Dendritic cell treated with granulocyte-macrophage colony-stimulating factor and Interleukin-4, amounts not matched to agents 40 ng/mL and 50 ng/mL, for 4 days (primary cell): Measurements from ENCODE around the gene SLC22A2.
"Not testable (repeated sequence)": the region's sequence is repeated elsewhere in the genome, so short reads cannot be mapped to it uniquely, and the experiment has no call there.

Source experiments
- H3K27ac Mint-ChIP-seq: one replicate; pipeline ENCODE4 v1.8.0; 2022; ENCODE audit warnings: mild to moderate bottlenecking, mixed read lengths
- H3K27me3 Mint-ChIP-seq: one replicate; pipeline ENCODE4 v1.8.0; 2022; ENCODE audit warnings: mild to moderate bottlenecking, mixed read lengths
- H3K36me3 Mint-ChIP-seq: one replicate; pipeline ENCODE4 v1.8.0; 2022; ENCODE audit warnings: low read depth, mixed read lengths
- H3K4me1 Mint-ChIP-seq: one replicate; pipeline ENCODE4 v1.8.0; 2022; ENCODE audit warnings: low read depth, mixed read lengths
- H3K4me3 Mint-ChIP-seq: one replicate; pipeline ENCODE4 v1.8.0; 2022; ENCODE audit warnings: mild to moderate bottlenecking, moderate library complexity, mixed read lengths
- H3K9me3 Mint-ChIP-seq: one replicate; pipeline ENCODE4 v1.8.0; 2022; ENCODE audit warnings: mixed read lengths
- intact Hi-C: fragments of 100-400 bp; cut with micrococcal nuclease; formaldehyde crosslinking; loops from one replicate; pipeline ENCODE4 v1.15.0; 2022

The SLC22A2 gene

GRCh38 chr6:160258346-160259142, at the start of gene SLC22A2:
TSS of gene SLC22A2 (minus strand) at chr6:160258821. CDS start at chr6:160258757, 64 bp downstream.
- Mint-ChIP-seq H3K4me3 (no peak within 1 kb of the TSS), H3K4me1 (no peaks in the 10 kb centered on the region), H3K9me3 (no peaks in the 10 kb centered on the region), H3K36me3 (no peaks in the 10 kb centered on the region), H3K27me3 (peaks cover 4% of the 10 kb centered on the region), H3K27ac (no peak within 1 kb of the TSS)
- intact Hi-C loops: no loop called here

- intact Hi-C loops: no loop called here
- Mint-ChIP-seq H3K27ac (no peak overlapping the region), H3K27me3 (no peaks in the 10 kb centered on the region), H3K4me3 (no peak overlapping the region), H3K4me1 (no peaks in the 10 kb centered on the region), H3K9me3 (peaks cover 21% of the 10 kb centered on the region), H3K36me3 (no peaks in the 10 kb centered on the region)
These were observed 47.5 kb upstream of the SLC22A2 start for GRCh38 chr6:160305926-160306713.

DNA sequence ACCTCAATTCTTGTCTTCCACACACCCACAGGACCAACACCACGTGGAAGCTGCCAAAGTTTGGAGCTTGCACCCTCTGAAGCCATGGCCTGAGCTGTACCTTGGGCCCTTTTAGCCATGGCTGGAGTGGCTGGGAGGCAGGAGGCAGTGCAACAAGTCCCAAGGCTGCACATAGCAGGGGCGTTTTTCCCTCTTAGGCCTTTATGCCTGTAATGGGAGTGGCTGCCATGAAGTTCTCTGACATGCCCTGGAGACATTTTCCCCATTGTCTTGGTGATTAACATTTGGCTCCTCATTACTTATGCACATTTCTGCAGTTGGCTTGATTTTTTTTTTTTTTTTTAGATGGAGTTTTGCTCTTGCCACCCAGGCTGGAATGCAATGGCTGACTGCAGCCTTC, 45.2 kb upstream of the SLC22A2 start:
- no peaks in the 10 kb centered on the region for H3K36me3 Mint-ChIP-seq
- H3K27ac Mint-ChIP-seq: no peak overlapping the region
- H3K27me3 Mint-ChIP-seq: no peaks in the 10 kb centered on the region
- H3K4me1 Mint-ChIP-seq: no peaks in the 10 kb centered on the region
- intact Hi-C loops: no loop called here
- H3K4me3 Mint-ChIP-seq: no peak overlapping the region
- H3K9me3 Mint-ChIP-seq: no peaks in the 10 kb centered on the region

- intact Hi-C loops, H3K27me3 Mint-ChIP-seq, H3K27ac Mint-ChIP-seq, H3K36me3 Mint-ChIP-seq, H3K4me3 Mint-ChIP-seq, H3K9me3 Mint-ChIP-seq, H3K4me1 Mint-ChIP-seq: not testable (repeated sequence)
These were observed 43.9 kb upstream of the SLC22A2 start for GRCh38 chr6:160302431-160303082.

DNA sequence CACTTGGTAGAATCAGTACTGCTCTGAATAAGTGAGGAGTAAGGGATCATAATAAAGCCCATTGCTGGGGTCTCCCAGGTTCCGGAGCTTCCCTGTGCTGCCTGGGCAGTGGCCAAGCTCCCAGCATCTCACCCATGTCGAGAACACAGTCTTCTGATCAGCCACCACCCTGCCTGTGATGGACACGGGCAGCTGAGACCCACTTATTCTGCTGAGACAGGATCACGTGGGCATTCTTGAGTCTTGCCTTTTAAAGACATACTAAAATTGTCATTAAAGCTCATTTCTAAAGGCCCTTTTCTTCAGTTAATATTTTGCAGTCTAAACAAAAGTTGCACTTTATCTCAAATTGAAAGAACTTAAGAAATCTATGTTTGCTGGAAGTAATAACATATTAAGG, 42.7 kb upstream of the SLC22A2 start:
- Mint-ChIP-seq H3K27me3 (no peaks in the 10 kb centered on the region), H3K27ac (no peak overlapping the region), H3K4me3 (no peak overlapping the region), H3K36me3 (no peaks in the 10 kb centered on the region), H3K4me1 (no peaks in the 10 kb centered on the region), H3K9me3 (no peaks in the 10 kb centered on the region)
- intact Hi-C loops: no loop called here

DNA sequence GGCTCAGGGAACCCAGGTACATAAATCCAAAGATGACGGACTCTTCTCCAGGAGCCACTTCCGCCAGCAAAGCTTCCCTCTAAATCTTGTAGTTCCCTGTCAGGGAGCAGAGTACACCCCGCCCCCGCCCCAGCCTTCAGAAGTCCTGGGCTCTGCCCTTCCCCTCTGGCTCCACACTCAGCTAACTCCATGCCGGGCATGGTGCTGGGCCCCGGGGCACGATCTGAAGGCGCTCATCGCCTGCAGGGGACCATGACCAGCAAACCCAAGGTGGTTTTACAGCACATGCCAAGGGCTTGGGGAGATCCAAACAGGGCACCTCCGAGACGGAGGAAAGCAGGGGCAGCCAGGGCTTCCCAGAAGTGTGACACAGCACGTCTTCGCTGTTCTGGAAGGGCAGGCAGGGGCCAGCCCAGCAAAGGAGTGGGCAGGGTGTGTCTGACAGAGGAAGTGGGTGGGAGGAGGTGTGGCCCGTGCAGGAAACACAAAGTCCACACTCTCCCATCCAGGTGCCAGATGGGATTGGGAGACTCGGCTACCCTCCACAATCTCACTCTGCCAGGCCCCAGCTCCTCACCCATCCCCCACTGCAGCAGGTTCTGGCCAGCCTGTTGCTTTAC, 41.6 kb upstream of the SLC22A2 start:
- Mint-ChIP-seq H3K27ac (no peak overlapping the region), H3K9me3 (no peaks in the 10 kb centered on the region), H3K4me1 (no peaks in the 10 kb centered on the region), H3K4me3 (no peak overlapping the region), H3K27me3 (no peaks in the 10 kb centered on the region), H3K36me3 (no peaks in the 10 kb centered on the region)
- intact Hi-C loops: no loop called here

DNA sequence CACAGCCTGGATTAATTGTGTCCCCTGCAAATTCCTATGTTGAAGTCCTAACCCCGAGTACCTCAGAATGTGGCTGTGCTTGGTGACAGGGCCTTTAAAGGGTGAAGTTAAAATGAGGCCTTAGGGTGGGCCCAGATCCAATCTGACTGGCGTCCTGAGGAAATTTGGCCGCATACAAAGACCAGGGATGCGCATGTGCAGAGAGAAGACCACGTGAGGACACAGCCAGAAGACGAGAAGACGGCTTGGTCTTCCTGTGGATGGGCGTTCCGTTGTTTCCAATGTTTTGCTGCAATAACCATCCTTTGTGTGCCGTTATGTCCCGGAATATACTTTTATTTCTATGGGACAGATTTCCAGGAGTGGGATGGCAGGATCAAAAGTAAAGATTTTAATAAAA, 40.9 kb upstream of the SLC22A2 start:
- no peak overlapping the region for H3K4me3 Mint-ChIP-seq
- no peak overlapping the region for H3K27ac Mint-ChIP-seq
- no peaks in the 10 kb centered on the region for H3K4me1 Mint-ChIP-seq
- H3K9me3 Mint-ChIP-seq: no peaks in the 10 kb centered on the region
- H3K27me3 Mint-ChIP-seq: no peaks in the 10 kb centered on the region
- H3K36me3 Mint-ChIP-seq: no peaks in the 10 kb centered on the region
- intact Hi-C loops: no loop called here

GRCh38 chr6:160298121-160298520, 39.5 kb upstream of the SLC22A2 start:
- no peaks in the 10 kb centered on the region for H3K4me1 Mint-ChIP-seq
- intact Hi-C loops: no loop called here
- H3K36me3 Mint-ChIP-seq: no peaks in the 10 kb centered on the region
- no peak overlapping the region for H3K27ac Mint-ChIP-seq
- H3K4me3 Mint-ChIP-seq: no peak overlapping the region
- no peaks in the 10 kb centered on the region for H3K27me3 Mint-ChIP-seq
- no peaks in the 10 kb centered on the region for H3K9me3 Mint-ChIP-seq

DNA sequence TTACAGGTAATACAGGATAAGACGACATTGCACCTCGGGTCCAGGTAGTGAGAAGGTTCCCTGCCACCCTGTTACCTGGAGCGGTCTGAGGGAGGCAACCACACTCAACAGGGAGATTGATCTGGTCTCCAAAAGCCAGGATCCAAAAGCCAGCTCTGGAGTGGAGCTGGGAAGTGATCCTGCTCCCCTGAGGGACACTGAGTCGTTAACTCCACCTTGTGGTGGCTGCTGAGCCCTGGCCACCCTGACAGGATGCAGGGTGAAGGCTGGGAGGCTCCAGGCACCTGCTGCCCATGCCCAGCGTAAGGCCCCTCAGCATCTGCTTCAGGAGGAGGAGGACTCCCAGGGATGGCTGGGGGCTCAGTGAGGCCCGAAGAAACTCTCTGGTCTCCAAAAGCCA, 38.7 kb upstream of the SLC22A2 start:
- Mint-ChIP-seq H3K4me1 (no peaks in the 10 kb centered on the region), H3K36me3 (no peaks in the 10 kb centered on the region), H3K4me3 (no peak overlapping the region), H3K27ac (no peak overlapping the region), H3K9me3 (no peaks in the 10 kb centered on the region), H3K27me3 (no peaks in the 10 kb centered on the region)
- intact Hi-C loops: no loop called here

GRCh38 chr6:160293844-160294243, 35.2 kb upstream of the SLC22A2 start:
- Mint-ChIP-seq H3K9me3 (no peaks in the 10 kb centered on the region), H3K4me1 (no peaks in the 10 kb centered on the region), H3K27me3 (no peaks in the 10 kb centered on the region), H3K27ac (no peak overlapping the region), H3K36me3 (no peaks in the 10 kb centered on the region), H3K4me3 (no peak overlapping the region)
- intact Hi-C loops: no loop called here

DNA sequence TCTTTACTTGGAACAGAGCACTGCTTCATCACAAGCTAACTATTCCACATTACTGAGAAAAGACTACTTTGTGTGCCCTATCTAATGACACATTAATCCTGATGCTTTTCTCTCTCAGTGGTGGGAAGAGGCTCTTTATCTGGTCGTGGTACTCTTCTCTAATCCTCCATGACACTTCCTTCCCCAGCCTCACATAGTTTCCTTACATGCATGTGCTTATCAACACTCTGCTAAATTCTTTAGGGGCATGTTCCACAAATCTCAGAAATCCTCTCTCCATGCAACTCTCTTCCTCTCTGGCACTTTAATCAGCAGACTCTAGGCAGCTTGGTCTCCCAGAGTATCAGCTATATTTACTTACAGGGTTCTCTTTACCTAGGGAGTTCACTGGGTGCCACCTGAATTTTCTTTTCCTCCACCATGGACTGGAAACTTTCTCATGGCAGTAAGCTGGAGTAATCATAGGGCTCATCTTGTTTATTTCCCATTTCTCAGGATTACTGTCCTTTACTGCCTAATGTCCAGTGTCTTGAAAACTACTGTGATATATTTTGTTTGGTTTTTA, 27.0 kb upstream of the SLC22A2 start:
- no peaks in the 10 kb centered on the region for H3K27me3 Mint-ChIP-seq
- intact Hi-C loops: no loop called here
- no peaks in the 10 kb centered on the region for H3K9me3 Mint-ChIP-seq
- H3K4me3 Mint-ChIP-seq: no peak overlapping the region
- no peaks in the 10 kb centered on the region for H3K4me1 Mint-ChIP-seq
- H3K27ac Mint-ChIP-seq: no peak overlapping the region
- H3K36me3 Mint-ChIP-seq: no peaks in the 10 kb centered on the region

GRCh38 chr6:160284575-160284974, 26.0 kb upstream of the SLC22A2 start:
- Mint-ChIP-seq H3K4me3 (no peak overlapping the region), H3K27ac (no peak overlapping the region), H3K4me1 (no peaks in the 10 kb centered on the region), H3K36me3 (no peaks in the 10 kb centered on the region), H3K9me3 (no peaks in the 10 kb centered on the region), H3K27me3 (no peaks in the 10 kb centered on the region)
- intact Hi-C loops: no loop called here

- H3K27me3 Mint-ChIP-seq: no peaks in the 10 kb centered on the region
- intact Hi-C loops: no loop called here
- H3K4me1 Mint-ChIP-seq: no peaks in the 10 kb centered on the region
- no peak overlapping the region for H3K4me3 Mint-ChIP-seq
- no peaks in the 10 kb centered on the region for H3K36me3 Mint-ChIP-seq
- no peaks in the 10 kb centered on the region for H3K9me3 Mint-ChIP-seq
- H3K27ac Mint-ChIP-seq: no peak overlapping the region
These were observed 23.8 kb upstream of the SLC22A2 start for GRCh38 chr6:160282444-160282843.

DNA sequence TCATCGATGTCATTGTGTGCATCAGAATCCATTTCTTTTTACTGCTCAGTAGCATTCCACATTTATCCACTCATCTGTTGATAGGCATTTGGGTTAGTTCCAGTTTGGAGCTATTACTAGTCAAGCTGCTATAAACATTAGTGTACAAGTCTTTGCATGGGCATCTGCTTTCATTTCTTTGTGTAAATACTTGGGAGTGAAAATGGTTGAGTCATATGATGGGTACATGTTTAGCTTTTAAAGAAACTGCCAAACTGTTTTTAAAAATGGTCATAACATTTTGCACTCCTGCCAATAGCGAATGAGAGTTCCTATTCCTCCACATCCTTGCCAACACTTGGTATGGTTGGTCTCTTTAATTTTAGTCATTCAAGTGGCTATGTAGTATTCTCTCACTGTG, 21.2 kb upstream of the SLC22A2 start:
- H3K4me3 Mint-ChIP-seq: no peak overlapping the region
- H3K4me1 Mint-ChIP-seq: no peaks in the 10 kb centered on the region
- intact Hi-C loops: no loop called here
- no peak overlapping the region for H3K27ac Mint-ChIP-seq
- H3K36me3 Mint-ChIP-seq: no peaks in the 10 kb centered on the region
- H3K27me3 Mint-ChIP-seq: no peaks in the 10 kb centered on the region
- H3K9me3 Mint-ChIP-seq: no peaks in the 10 kb centered on the region
